ENCODE results near the gene KCTD17.

KCTD17 gene

DNA sequence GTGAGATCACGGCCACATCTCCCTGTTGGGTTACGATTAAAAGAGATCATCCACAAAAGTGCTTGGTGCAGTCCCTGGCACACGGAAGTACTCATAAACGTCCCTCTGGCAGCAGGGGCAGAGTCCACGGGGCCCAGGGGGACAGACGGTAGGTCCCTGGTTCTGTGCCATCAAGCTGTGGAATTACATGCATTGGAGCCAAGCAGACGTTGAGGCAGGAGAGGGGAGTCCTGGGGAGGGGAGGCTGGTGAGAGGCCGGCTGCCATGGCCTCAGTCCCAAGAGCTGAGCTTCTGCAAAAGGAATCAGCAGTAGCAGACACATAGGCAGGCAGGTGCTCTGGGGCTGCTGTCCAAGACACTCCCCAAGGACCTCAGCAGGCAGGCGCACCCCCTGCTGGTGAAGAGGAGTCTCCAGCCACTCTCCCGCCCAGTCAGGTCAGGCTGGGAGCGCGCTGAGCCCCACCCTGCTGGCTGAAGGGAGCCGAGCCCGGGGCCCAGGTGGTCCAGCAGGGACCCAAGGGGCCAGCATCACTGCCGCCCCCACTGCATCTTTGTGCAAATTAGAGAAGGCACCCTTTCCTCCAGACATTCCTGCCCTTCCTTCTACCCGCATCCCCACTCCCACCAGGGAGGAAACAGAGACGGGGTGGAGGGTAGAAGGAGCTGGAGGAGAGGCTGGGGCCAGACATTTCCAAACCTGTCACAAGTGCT, 7.6 kb upstream of the KCTD17 start:
- DNase-seq, result peak; percentile 39

DNA sequence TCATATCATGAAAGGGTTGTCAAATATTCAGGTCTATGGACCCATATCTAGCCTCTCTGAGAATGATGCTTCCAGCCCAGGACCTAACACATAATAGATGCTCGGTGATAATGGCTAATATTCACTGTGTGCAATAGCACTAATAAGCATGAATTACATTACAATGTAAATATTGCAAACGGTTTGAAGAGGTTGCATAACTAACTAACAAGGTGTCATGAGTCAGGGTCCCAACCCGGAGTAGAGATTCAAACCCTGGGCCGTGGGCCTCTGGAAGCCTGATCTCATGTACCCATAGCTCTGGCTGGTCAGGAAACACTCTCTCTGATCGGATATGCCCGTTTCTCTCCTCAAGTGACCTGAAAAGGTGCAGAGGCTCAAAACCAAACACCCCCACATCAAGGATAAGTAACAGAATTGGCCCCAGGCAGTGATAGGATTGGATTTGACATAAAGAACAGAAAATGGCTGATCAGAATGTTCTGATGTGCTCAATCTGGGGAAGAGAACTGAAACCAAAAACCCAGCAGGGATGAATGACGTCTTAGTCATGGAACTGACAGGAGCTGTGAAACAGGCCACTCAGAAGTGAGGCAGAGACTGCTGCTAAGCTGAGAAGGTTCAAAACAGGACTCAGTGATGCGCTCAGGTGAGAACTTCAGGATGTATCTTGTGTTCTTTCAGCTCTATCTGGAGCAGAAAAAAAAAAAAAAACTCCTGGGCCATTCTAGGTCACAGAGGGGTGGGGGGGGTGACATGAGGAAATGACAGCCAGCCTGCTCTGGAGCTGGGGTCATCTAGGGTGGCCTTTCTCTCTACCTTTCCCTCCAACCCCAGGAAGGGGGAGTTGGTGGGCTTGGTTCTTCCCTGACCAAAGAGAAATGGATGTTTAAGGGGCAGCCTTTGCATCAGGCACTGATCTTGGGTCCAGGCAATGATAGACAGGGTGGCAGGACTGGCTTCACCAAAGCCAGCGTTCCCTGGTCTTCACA, 6.6 kb upstream of the KCTD17 start:
- DNase-seq, result no peak

DNA sequence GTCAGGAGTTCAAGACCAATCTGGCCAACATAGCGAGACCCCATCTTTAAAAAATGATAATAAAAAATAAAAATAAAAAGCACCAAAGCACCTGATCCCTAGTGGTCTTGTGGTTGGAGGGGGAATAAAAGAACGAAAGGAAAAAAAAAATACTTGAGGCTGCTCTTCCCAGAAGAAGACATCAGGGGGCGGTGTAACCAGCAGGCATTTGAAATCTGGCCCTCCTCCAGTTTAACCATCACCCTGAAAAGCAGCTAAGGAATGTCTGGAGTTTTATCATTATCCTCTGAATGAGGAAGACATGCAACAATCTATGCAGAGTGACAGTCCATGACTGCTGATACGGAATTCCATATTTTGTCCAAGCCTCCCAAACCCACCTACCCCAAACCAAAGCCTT, 5.6 kb upstream of the KCTD17 start:
- DNase-seq, result peak; percentile 39

DNA sequence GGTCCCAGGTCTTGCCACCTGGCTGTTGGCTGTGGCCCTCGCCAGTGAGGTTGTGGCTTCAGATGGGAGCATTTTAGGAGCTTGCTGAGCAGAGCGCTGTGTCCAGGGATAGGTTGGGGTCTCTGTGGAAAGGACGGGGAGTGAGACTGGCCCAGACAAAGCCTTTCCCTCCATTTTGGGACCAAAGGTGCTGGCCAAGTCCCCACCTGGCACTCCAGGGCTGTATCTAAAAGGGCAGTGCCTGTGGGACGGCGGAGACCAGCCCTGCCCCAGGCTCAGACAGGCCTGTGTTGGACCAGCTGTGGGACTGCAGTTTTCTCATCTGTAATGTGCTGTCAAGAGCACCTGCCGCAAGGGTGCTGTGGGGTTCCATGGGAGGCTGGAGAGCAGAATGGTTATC, 5.0 kb upstream of the KCTD17 start:
- no peak for DNase-seq

DNA sequence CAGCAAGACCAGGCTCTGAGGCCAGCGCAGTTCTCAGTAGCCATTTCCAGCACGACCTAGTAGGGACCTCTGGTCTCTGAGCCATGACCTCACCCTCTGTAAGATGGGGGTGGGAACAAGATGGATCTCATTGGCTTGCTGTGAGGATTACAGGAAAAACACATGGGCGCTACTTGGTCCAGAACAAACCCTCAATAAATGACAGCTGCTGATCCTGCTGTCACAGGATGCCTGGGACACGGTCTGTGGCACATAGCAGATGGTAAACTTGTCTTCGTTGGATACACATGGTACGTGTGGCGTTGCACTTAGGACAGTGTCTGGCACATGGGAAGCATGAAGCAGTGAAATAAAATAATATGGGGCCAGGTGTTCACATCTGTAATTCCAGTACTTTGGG, 4.5 kb upstream of the KCTD17 start:
- peak; percentile 56 for DNase-seq

DNA sequence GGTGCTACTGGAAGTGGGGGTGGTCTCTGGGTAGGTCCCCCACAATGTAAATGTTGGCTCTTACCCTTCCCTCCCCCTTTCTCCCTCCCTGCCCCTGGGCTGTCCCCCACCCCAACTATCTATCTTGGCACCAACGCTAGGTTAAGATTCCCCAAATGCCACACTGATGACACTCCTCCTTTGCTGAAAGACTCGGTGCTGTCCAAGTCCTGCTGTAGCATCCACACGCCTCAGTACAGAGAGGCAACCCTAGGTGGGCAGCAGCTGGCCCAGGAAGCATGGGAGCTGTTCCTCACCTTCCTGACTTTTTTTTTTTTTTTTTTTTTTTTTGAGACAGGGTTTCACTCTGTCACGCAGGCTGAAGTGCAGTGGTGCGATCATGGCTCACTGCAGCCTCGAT, 3.4 kb upstream of the KCTD17 start:
- no peak for DNase-seq

DNA sequence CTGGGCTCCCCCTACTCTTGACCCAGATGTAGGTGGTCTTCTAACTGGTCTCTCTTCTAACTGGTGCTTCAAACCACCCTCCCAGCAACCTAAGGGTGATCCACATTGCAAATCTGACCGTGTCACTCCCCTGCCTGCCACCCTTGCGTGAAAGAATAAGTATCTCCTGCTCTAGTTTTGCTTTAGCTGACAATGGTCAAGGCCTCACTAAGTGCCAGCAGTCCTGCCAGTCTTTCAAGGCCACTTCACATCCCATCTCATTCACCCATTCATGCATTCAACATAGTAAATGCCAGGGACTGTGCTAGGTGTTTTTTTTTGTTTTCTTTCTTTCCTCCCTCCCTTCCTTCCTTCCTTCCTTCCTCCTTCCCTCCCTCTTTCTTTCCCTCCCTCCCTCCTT, 2.3 kb upstream of the KCTD17 start:
- no peak for DNase-seq

DNA sequence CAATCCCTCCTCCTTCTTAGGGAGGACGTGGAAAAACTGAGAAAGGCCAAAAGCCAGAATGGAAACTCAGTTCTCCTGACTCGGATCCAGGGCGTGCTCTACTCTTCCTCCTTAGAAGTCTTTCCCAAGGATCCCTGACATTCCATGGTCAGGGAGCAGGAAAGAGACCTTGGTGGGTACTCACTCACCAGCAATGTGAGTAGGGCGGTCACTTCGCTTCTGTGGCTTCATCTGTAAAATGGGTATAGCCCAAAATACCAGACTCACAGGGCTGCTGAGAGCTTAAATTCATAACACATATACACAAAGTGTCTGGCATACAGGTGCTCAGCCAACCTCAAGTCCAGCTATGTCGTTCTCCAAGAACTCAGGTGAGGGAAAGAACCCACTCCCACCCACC, 629 bp upstream of the KCTD17 start:
- no peak for DNase-seq

DNA sequence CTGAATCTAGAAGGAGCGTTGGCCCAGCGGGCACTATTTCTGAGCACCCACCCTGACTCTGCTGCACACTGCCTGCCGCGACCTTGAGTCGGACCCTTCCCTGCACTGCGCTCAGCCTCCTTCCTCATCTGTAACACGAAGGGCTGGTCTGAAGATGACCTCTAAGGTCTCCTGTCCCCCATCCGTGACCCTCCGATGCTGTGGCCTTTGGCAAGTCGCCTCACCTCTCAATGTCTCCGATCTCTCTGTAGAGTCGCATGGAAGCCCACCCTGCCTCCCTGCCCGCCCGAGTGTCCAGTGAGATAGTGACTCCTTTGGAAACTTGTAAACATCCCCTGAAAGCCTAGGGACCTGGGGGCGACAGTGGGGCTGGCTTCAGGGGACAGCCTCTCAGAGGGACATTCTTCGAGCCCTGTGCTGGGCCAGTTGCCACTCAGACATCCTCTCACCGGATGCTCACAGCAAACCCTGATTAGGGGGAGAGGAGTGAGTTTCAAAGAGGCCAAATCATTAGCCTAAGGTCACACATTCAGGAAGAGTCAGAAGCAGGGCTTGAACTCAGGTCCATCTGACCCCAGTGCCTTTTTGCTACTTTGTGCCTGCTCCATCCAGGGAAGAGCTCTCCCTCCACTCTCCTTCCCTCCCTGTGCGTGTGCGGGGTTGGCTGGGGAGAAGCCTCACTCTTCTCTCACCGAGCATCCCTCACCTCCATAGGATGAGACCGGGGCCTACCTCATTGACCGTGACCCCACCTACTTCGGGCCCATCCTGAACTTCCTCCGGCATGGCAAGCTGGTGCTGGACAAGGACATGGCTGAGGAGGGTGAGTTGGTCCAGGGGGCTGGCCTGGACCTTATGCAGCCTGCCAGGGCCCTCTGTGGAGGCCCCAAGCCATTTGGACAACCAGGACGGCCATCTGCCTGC, 1.1 kb downstream of the KCTD17 start:
- no peak for DNase-seq

DNA sequence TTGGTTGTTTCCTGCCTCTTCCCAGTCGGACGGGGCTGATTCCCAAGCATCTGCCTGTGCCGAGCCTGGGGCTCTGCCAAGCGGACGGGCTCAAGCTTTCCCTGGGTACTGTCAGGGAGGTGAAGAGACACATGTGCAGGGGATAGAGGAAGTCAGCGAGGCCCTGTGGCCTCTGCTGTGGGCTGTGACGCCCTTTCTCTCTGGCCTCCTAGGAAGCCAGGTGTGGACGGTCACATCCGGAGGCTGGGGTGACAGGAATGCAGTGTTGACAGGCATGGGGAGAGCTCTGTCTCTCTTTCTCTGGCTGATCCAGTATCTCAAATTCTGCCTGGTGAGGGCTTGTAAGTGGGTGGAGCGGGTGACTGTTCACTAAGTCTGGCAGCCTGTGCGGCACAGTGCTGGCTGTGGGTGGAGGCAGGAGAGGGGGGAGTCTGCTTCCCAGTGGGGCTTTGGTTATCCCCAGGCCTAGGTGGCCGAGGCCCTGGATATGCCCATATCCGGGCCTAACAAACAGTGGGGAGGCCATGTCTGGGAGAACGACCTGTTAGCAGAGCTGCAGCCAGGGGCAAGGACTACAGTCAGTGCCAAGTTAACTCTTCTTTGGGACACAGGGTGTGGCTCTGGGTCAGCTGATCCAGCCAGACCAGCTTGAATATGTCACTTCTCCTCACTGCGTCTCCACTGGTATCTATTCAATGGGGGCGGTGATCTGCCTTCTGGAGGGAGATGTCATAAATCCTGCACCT, 1.9 kb downstream of the KCTD17 start:
- DNase-seq, result no peak

DNA sequence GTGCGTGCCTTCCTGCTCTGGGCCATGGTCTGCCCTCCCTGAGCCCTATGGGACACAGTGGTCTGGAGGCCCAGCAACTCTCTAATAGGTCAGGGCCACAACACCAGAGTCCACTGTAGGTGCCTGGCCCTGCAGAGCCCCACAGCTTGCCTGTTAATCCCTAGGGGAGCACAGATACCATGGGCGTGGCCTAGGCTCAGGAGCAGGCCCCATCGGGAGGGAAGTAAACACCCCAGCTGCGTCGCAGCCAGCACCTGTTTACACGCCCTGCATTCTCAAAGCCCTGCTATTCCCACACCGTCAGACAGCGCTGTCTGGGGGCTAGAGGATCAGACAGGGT, 2.5 kb downstream of the KCTD17 start:
- no peak for DNase-seq

DNA sequence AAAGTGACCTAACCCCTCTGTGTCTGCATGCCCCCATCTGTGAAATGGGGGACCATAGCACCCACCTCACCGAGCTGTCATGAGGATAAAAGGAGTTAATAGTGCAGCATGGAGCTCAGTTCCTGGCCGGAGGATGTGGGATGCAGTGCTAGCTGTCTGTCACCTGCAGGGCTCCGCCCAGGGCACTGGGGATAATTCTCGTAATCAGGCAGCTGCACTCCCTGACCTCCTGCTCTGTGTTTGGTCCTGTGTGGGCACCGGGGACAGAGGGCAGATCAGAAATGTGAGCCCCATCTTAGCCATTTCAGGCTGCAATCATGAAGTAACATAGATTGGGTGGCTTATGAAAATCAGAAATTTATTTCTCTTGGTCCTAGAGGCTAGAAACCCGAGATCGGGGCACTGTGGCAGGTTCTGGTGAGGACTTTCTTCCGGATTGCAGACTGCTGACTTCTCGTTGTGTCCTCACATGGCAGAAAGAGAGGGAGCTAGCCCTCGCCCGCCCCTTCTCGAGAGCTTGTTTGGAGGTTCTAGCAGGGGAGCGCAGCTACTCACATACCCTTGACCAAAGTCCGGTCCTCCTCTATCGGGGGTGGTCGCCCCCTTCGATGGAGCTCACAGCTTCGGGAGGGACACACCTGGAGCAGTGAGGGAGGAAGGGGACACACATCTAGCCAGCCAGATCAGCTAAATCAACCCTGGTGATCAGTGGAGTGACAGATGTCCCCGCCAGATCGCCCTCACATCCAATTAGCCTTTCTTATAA, 3.2 kb downstream of the KCTD17 start:
- DNase-seq, result no peak

DNA sequence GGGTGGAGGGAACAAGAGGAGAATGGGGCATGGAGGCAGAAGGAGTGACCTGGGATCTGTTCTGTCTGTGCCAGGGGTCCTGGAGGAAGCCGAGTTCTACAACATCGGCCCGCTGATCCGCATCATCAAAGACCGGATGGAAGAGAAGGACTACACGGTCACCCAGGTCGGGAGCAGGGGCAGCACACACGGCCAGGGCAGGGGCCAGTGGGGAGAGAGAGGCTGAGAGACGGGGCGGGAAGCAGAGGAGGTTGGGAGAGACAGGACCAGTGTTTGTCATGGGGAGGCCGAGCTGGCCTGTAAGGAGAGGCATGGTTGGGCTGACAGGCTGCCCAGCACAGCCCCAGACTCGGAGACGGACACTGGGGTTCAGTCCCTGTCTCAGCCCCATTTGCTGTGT, 4.7 kb downstream of the KCTD17 start:
- DNase-seq, result no peak

DNA sequence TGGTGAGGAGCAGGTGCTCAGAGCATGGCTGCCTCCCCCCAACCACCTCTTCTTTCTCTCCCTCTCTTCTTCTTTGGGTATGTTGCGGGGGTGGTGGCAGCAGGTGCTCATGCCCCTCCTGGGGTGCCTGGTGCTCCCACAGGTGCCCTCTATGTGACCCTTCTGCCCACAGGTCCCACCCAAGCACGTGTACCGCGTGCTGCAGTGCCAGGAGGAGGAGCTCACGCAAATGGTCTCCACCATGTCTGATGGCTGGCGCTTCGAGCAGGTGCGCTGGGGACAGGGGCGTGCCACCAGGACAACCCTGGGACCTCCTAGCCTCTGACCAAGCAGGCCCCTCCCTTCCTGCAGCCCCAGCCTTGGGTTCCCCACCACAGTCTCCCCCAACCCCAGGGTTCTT, 5.7 kb downstream of the KCTD17 start:
- DNase-seq, result no peak

DNA sequence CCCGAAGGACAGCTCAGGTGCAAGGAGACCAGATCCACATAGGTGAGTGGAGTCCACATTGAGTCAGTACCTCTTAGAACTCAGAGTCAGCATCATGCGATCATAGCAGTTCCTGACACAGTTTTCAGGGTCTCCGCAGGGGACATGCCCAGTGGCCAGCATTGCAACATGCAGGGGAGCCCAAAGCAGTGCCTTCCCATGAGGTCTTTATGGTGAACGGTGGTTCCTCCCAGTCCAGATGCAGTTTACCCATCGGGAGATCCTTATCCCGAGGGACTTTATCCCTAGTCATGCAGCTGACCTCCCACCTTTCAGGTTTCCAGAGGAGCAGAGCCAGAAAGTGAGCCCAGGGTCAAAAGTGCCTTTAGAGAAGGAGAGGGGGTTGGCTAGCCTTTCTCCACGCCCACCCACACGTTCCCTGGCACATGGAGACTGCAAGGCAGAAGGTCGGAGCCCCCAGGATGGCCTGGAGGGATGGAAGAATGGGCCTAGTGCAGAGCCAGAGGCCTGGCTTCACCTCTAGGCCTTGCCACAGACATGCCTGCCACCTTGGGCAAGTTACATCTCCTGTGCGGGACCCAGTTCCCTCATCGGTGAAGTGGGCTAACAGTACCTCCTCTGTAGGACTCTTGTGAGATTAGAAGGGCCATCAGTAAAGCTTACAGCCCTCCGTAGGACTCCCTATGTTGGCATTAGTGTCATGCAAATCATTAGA, 6.4 kb downstream of the KCTD17 start:
- DNase-seq, result no peak

DNA sequence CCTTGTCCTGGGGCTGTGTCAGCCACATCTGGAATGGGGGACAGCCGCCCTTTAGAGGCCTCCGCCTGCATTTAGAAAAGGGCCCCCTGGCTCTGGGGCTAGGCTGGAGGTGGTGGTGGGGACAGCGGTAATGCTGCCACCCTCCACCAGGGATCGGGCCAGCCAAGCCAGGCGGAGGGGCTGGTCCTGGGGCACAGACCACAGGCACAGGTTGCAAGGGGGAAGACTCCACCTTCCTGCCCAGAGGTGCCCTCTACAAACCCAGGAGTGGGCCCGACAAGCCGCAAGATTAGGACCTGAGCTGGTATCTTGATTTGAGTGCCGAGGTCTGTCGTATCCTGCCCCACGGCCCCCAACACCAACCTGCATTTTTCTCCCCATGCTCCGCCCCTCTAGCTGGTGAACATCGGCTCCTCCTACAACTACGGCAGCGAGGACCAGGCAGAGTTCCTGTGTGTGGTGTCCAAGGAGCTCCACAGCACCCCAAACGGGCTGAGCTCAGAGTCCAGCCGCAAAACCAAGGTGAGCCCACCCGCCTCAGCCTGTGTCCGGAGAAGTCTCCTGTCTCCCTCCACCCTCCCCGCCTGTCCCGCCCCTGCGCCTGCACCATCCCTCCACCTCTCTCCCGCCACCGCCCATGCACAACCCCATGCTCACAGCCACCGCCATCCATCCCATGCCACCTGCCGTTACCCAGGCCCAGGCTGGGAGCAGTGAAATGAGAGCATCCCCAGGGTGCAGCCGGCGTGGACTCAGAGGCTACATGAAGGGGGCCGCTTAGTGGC, 7.6 kb downstream of the KCTD17 start:
- no peak for DNase-seq

DNA sequence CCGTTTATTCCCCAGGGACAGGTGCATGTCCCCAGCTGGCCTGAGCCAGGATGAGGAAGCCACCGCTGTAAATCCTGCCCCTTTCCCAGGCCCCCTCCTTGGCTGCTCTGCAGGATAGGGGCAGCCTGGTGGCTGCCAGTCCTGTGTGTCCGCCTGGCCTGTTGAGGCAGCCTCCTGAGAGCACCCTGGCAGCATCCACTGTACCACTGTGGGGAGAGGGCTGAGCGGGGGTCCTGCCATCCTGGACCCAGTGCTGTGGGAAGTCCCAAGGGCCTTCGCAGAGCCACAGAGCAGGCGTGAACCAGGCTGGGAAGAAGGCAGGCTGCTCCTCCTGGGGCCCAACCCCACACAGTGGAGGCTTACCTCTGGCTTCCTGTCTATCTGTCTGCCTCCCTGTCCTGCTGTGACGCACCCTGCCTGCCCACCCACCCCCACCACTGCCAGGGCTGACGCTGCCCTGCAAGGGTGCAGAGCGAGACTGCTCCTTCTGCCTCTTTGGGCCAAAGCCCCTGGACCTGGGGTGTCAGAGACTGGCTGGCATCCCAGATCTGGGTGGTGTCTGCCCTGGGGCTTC, 8.4 kb downstream of the KCTD17 start:
- no peak for DNase-seq

DNA sequence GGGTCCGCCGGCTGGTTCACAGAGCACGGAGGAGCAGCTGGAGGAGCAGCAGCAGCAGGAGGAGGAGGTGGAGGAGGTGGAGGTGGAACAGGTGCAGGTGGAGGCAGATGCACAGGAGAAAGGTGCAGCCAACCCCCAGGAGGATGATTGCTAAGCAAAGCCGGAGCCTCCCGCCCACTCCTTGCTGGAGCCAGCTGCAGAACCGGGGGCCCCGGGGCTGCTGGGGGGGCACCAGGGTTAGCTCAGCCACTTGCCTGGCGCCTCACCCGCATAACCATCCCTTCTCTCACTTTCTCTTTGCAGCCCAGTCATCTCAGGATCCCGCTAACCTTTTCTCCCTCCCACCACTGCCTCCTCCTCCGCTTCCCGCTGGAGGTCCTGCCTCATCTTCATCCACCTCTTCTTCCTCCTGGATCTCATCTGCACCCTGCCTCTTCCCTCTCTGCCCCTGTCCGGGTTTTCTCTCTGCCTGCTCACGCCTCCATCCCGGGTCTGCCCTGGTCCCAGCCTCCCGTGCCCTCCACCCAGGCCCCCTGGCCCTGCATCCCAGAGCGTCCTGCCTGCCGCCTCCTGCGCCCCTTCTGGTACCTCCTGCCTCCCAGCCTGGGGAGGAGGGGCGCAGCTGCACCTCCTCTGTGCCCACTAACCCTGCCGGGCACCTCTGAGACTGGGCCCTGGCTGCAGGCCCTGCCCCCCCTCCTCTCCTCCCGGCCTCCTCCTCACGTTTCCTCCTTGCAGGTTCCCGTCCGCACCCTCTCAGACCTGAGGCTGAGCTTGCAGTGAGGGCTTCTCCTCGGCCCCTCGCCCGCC, 9.5 kb downstream of the KCTD17 start:
- no peak for DNase-seq
